ENCODE results near the gene PFKL.

PFKL gene

GRCh38 chr21:44299458-44300261 is at the start of gene PFKL:
TSS of gene PFKL (plus strand) at chr21:44300053. CDS start at chr21:44300106, 53 bp downstream.
- DNase-seq (ENCODE audit: extremely low read depth, low read depth) = no peak
- no peak for TF ChIP-seq CTCF (IDR thresholded peaks at IDR 0.05; ENCODE audit: low read depth, low read length)

- no peak for TF ChIP-seq CTCF (IDR thresholded peaks at IDR 0.05; ENCODE audit: low read depth, low read length)
- no peak for DNase-seq (ENCODE audit: extremely low read depth, low read depth)
These were observed 45.8 kb upstream of the PFKL start for GRCh38 chr21:44253832-44254710.

GRCh38 chr21:44255511-44255981 is 44.3 kb upstream of the PFKL start:
- TF ChIP-seq CTCF (IDR thresholded peaks at IDR 0.05; ENCODE audit: low read depth, low read length) = no peak
- no peak for DNase-seq (ENCODE audit: extremely low read depth, low read depth)

GRCh38 chr21:44258056-44258725 is 41.7 kb upstream of the PFKL start:
- no peak for TF ChIP-seq CTCF (IDR thresholded peaks at IDR 0.05; ENCODE audit: low read depth, low read length)
- no peak for DNase-seq (ENCODE audit: extremely low read depth, low read depth)

- TF ChIP-seq CTCF (IDR thresholded peaks at IDR 0.05; ENCODE audit: low read depth, low read length) = no peak
- no peak for DNase-seq (ENCODE audit: extremely low read depth, low read depth)
These were observed 40.7 kb upstream of the PFKL start for GRCh38 chr21:44259082-44259705.

GRCh38 chr21:44260066-44260465 is 39.8 kb upstream of the PFKL start:
- no peak for TF ChIP-seq CTCF (IDR thresholded peaks at IDR 0.05; ENCODE audit: low read depth, low read length)
- no peak for DNase-seq (ENCODE audit: extremely low read depth, low read depth)

Data from AG09319 (cell line).